ENCODE measurements around the gene RUBCN. TPM values are rescaled to one million over a fixed set of nuclear protein-coding genes. Genes with fewer than 3 reads are reported as not detected.
"Not testable (repeated sequence)": the region's sequence is repeated elsewhere in the genome, so short reads cannot be mapped to it uniquely, and the experiment has no call there.

RUBCN gene
- total RNA-seq, 4 donors from 2014 or later, result 29.1 to 50.2 (median 40.7) TPM

DNA sequence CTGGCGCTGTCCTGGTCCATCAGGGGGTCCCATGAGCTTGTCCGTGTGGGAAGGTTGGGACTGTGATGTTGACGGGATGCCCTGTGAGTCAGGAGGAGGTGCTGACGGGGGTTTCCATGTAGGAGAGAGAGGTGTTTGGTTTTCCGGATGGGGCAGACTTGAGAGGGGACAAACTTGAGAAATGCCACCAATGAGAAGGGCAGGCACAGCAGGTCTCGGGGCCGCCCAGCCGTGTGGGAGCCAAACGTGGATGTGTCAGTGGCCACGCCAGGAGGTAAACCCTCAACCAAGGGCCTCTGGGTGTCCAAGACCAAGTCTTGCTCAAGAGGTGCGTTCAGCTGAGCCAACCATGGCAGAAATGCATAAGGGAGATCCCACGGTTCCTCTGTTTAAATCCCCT lies 105.9 kb downstream of the RUBCN start:
- WGBS, 2 donors, result 92 to 93% methylated on average over 12 of the region's 12 CpGs
- H3K4me3 ChIP-seq (ENCODE audit: low read depth, poor library complexity, severe bottlenecking); DNase-seq (ENCODE audit: low spot score in 2 of 2); intact Hi-C loops (cut with DNase I; ENCODE audit: low total_unique reads): not testable (repeated sequence)

DNA sequence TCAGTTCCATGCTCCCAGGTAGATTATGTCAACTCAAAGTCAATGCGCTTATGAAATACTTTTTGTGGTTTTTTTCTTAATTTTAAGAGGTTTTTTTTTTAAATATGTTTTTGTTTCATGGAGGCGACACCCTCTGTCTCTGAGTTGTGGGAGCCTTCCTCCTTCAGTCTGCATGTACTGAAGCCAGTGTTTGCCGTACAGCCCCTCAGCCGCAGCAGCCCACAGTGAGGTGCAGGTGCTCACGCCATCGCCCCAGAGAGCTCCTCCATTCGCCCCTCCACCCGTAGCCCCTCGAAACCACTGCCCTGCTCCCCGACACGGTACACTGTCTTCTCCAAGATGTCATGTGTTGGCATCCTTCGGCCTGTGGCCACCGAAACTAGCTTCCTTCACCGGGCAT lies 107.4 kb downstream of the RUBCN start:
- DNase-seq (ENCODE audit: low spot score in 2 of 2); H3K4me3 ChIP-seq (ENCODE audit: low read depth, poor library complexity, severe bottlenecking); intact Hi-C loops (cut with DNase I; ENCODE audit: low total_unique reads): not testable (repeated sequence)
- 85 to 90% methylated on average over 13 of the region's 14 CpGs for WGBS, 2 donors

DNA sequence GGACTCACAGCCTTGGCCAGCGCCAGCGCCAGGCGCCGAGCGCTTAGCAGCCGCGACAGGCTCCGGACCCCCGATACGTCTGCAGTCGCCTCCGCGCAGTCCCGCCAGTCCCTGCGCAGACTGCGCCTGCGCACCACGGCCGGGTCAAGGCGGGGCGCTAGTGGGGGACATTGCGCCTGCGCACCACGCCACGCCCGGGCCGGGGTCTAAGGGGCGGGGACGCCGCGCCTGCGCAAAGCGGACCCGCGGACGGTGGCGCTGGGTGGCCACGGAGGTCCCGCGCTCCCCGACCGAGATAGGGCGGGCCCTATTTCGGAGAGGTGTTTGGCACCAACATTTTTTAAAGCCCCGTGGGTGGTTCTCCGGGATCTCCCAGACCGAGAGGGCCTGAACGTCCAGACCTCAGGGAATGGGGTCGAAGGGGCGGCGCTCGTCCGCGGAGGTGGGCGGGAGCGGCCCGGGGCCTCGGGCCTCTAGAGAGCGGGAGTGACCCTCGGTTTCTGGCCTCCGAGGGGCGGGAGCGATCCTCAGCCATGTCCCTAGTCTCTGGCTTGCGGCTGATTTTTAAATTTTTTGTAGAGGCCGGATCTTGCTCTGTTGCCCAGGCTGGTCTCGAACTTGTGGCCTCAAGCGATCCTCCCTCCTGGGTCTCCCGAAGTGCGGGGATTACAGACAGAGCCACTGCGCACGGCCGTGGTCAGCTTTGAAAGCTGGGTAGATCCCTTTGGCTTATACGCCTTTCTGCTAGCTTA lies 108.8 kb downstream of the RUBCN start:
- DNase-seq (ENCODE audit: low spot score in 2 of 2), result peak; percentile 79 to 96
- 3 to 4% methylated on average over 24 to 28 of the region's 73 CpGs for WGBS, 2 donors
- intact Hi-C loops (cut with DNase I; ENCODE audit: low total_unique reads), result not testable (repeated sequence)
- peak overlapping the region; percentile 60 for H3K4me3 ChIP-seq (ENCODE audit: low read depth, poor library complexity, severe bottlenecking)

DNA sequence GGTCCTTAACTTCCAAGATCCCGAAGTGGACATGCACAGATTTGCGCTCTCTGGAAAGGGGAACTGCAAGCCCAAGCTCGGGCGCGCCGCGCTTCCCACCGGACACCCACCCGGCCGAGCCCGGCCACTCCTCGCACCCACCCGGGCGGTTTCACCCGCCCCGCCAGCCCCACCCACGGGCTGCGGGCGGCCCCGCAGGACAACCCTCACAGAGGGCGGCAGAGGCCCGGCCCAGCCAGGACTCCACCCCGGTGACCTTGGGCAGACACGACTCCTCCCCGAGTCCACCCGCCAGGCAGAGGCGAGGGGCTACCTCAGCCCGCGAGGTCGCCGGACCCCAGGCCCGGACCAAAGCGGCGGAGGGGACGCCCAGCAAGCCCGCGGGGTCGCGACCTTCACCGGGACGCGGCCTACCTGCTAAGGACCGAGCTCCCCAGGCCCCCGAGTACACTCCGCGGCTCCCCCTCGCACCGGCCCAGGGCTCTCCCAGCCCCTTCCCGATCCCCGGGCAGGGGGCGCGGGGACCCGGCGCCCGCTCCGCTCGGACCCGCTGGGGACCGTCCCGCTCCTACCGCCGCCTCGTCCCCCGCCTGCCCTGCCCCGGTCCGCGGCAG lies 109.4 kb downstream of the RUBCN start:
- intact Hi-C loops (cut with DNase I; ENCODE audit: low total_unique reads); DNase-seq (ENCODE audit: low spot score in 2 of 2): not testable (repeated sequence)
- H3K4me3 ChIP-seq (ENCODE audit: low read depth, poor library complexity, severe bottlenecking), result peak overlapping the region; percentile 60
- 0% methylated on average over 1 to 2 of the region's 67 CpGs for WGBS, 2 donors

DNA sequence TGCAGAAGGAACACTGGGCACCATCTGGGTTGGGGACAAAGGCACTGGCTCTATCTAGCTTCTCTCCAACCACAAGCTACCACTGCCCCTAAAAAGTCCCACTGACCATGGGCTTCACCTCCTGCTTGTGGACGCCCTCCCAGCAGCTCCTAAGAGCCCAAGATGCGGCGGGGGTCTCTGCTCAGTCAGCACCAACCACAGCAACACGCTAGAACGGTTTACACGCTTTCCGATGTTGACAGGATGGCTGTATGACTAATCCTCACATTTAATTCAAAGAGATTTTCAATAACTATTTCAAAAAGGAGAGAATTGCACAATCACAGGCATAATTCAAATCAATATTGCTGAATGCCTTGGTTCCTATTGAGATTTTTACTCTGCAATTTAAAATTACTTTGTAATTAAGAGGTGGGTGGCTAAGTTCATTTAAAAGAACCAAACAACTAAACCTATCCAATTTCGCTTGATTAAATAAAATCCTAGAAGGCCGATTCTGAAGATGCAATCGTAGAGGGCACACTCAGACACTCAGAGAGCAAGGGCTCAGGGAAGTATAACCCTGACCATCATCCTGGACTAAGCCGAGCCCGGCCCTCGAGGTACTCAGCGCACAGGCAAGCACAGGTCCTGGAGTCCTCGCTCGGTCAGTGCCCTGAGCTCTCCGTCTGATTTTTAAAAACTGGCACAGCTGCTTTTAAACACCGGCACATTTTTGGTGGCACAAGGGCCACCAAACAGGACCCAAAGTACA lies 110.1 kb downstream of the RUBCN start:
- intact Hi-C loops (cut with DNase I; ENCODE audit: low total_unique reads); DNase-seq (ENCODE audit: low spot score in 2 of 2): not testable (repeated sequence)
- WGBS, 2 donors, result 0 to 24% methylated on average over 1 to 5 of the region's 18 CpGs
- peak overlapping the region; percentile 17 for H3K4me3 ChIP-seq (ENCODE audit: low read depth, poor library complexity, severe bottlenecking)

DNA sequence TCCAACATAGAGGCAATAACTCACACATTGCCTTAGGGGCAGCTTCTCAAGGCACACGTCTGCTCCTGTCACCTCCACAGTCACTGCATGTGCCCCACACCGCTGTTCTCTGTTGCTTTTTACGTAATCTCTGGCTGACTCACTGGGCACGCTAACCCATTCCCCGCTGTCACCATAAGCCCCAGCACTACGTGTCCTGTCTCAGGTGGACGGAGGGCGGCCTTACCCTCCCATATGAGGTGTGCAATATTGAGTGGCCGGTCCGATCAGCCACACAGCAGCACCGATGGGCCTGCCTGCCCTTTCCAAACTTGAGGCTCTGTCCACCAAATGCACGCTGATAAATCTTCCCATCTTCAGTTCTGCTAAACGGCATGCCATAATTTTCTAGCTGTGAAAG lies 115.2 kb downstream of the RUBCN start:
- intact Hi-C loops (cut with DNase I; ENCODE audit: low total_unique reads); H3K4me3 ChIP-seq (ENCODE audit: low read depth, poor library complexity, severe bottlenecking); DNase-seq (ENCODE audit: low spot score in 2 of 2): not testable (repeated sequence)
- WGBS, 2 donors, result 94 to 96% methylated on average over 13 of the region's 13 CpGs

MicroRNAs within 50 kb of the gene (microRNA counts, 767-probe panel; counts per million panel counts)
- 0 to 358 counts per million in 2 donors for microRNA hsa-miR-922

Other genes starting within 250 kb of the RUBCN start
- 10 to 100 TPM; 56.3 to 86.1 (median 59.7) TPM for gene BDH1, start 180.9 kb downstream of the RUBCN start, total RNA-seq
- 10 to 100 TPM; 44.6 to 65.1 (median 54.3) TPM for gene FYTTD1, start 13.0 kb upstream of the RUBCN start, total RNA-seq
- 10 to 100 TPM; 22.5 to 34.3 (median 27.7) TPM for gene LRCH3, start 54.4 kb upstream of the RUBCN start, total RNA-seq
- 1,000 to 10,000 TPM in 1 of 4 donors, 100 to 1,000 TPM in 3; 667 to 1,167 (median 835) TPM for gene RPL35A, start 213.3 kb upstream of the RUBCN start, total RNA-seq
- gene LMLN, start 223.3 kb upstream of the RUBCN start, total RNA-seq, result 10 to 100 TPM in 1 of 4 donors, 1 to 10 TPM in 3; 2.3 to 10.4 (median 3.8) TPM